Measurements from ENCODE around the gene MANSC1.

- TF ChIP-seq EZH2 (IDR thresholded peaks at IDR 0.05; ENCODE audit: insufficient read depth, low read length) (no peak), CTCF (IDR thresholded peaks at IDR 0.05; ENCODE audit: insufficient read depth, low read depth, low read length) (no peak)
Observed at GRCh38 chr12:12302976-12303375, 47.1 kb downstream of the MANSC1 start.

Data from astrocyte (in vitro differentiated cells and primary cell).